Measurements from ENCODE around the gene USP19. TPM values are rescaled to one million over a fixed set of nuclear protein-coding genes. Genes with fewer than 3 reads are reported as not detected.

Gene USP19, protein sequence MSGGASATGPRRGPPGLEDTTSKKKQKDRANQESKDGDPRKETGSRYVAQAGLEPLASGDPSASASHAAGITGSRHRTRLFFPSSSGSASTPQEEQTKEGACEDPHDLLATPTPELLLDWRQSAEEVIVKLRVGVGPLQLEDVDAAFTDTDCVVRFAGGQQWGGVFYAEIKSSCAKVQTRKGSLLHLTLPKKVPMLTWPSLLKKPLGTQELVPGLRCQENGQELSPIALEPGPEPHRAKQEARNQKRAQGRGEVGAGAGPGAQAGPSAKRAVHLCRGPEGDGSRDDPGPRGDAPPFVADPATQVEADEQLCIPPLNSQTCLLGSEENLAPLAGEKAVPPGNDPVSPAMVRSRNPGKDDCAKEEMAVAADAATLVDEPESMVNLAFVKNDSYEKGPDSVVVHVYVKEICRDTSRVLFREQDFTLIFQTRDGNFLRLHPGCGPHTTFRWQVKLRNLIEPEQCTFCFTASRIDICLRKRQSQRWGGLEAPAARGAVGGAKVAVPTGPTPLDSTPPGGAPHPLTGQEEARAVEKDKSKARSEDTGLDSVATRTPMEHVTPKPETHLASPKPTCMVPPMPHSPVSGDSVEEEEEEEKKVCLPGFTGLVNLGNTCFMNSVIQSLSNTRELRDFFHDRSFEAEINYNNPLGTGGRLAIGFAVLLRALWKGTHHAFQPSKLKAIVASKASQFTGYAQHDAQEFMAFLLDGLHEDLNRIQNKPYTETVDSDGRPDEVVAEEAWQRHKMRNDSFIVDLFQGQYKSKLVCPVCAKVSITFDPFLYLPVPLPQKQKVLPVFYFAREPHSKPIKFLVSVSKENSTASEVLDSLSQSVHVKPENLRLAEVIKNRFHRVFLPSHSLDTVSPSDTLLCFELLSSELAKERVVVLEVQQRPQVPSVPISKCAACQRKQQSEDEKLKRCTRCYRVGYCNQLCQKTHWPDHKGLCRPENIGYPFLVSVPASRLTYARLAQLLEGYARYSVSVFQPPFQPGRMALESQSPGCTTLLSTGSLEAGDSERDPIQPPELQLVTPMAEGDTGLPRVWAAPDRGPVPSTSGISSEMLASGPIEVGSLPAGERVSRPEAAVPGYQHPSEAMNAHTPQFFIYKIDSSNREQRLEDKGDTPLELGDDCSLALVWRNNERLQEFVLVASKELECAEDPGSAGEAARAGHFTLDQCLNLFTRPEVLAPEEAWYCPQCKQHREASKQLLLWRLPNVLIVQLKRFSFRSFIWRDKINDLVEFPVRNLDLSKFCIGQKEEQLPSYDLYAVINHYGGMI (N-terminal part only)
- 72.1 TPM in 2 replicates for total RNA-seq (2021)
- percentile 62 among the genes with signal in this experiment for Bru-seq, nascent RNA
- BruChase-seq, experiment 1, labeled RNA remaining after a 2-hour chase: percentile 77 among the genes with signal in this experiment
- BruChase-seq, experiment 2, labeled RNA remaining after a 6-hour chase: percentile 88 among the genes with signal in this experiment
- long read RNA-seq, full-length matches to known transcripts: 8 of 61 reads
- long read RNA-seq, partial matches to known transcripts: 10 of 61 reads
- long read RNA-seq, other reads (novel, unspliced or antisense): 43 of 61 reads

DNA sequence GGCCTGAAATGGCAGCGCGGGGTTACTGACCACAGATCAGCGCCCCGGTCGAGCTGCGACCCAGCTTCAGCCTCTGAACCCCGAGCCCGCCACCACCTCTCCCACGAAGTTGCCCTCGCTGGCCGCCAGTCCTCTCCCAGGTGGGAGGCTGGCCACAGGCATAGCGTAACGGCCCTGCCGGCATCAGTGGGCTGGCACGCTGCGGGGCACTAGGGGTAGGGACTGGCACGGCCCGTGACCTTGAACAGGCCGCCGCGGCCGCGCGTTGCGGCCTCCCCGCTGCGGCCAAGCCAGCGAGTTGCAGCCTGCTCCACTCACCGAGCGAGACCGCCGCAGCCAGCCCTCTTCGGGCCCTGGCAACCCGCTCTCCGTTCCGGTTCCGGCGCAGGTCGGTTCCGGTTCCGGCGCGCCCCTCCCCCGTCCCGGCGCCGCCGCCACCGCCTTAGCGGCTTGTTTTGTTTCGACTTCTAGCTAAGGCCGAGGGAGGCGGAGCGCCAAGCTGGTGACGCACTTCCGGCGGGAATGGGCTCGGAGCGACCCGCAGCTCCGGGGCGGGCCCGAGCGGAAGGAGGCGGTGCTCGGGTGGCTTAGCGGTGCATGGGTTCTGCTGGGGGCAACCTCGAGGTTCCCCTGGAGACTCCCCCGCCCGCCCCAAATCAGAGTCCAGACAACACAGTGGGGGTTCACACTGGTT is at the start of gene USP19:
Gene USP19 (minus strand): TSS at position 386 of the 694 bp plus-strand sequence. CDS start 1,678 bp downstream, outside the sequence.
- no peaks in the 10 kb centered on the region for H3K9me2 ChIP-seq (ENCODE audit: insufficient read depth)
- peak within 1 kb of the TSS; percentile 99 for H3K4me2 ChIP-seq
- DNase-seq: peak; percentile 76 to 88
- no peaks in the 10 kb centered on the region for H3K9me3 ChIP-seq (ENCODE audit: insufficient read depth, low read depth)
- TF ChIP-seq, protein P1, sequence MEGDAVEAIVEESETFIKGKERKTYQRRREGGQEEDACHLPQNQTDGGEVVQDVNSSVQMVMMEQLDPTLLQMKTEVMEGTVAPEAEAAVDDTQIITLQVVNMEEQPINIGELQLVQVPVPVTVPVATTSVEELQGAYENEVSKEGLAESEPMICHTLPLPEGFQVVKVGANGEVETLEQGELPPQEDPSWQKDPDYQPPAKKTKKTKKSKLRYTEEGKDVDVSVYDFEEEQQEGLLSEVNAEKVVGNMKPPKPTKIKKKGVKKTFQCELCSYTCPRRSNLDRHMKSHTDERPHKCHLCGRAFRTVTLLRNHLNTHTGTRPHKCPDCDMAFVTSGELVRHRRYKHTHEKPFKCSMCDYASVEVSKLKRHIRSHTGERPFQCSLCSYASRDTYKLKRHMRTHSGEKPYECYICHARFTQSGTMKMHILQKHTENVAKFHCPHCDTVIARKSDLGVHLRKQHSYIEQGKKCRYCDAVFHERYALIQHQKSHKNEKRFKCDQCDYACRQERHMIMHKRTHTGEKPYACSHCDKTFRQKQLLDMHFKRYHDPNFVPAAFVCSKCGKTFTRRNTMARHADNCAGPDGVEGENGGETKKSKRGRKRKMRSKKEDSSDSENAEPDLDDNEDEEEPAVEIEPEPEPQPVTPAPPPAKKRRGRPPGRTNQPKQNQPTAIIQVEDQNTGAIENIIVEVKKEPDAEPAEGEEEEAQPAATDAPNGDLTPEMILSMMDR (conservative IDR thresholded peaks at IDR 0.05): no peak
- no peak for TF ChIP-seq EZH2 (IDR thresholded peaks at IDR 0.05; ENCODE audit: low read depth)
- no peaks in the 10 kb centered on the region for H3K27me3 ChIP-seq (ENCODE audit: insufficient read depth, low read depth)
- ChIA-PET CTCF (interaction anchor here (0.6 to 0.9 kb wide), 2 partner anchors 26 to 436 kb away, joined by 3 to 4 read pairs; partner anchors contain the start of gene QRICH1), POLR2A (ENCODE audit: unreplicated experiment) (interaction anchor here (0.5 to 0.9 kb wide), 11 partner anchors 10 to 1266 kb away, joined by 3 to 6 read pairs (median 3); partner anchors contain the start of genes IMPDH2 and LAMB2)
- peaks cover 26% of the 10 kb centered on the region for H3K79me2 ChIP-seq (ENCODE audit: low read depth)
- no TSS peak for BruUV-seq (replicated peaks)
- peaks cover 10% of the 10 kb centered on the region for H3K4me1 ChIP-seq (replicated peaks; ENCODE audit: insufficient read depth)
- H3F3A ChIP-seq (ENCODE audit: insufficient read depth, low read depth): peaks cover 29% of the 10 kb centered on the region
- H3K36me3 ChIP-seq (ENCODE audit: low read depth): peaks cover 11% of the 10 kb centered on the region; the same call in 1 of the 2 replicates
- H2AFZ ChIP-seq: peak within 1 kb of the TSS; percentile 77
- H3K4me3 ChIP-seq: peak within 1 kb of the TSS; percentile 69
- H3K27ac ChIP-seq: peak within 1 kb of the TSS; percentile 76
- H4K20me1 ChIP-seq (ENCODE audit: insufficient read depth): no peaks in the 10 kb centered on the region
- intact Hi-C loops (cut with micrococcal nuclease; ENCODE audit: unreplicated experiment): loop anchor here (1.0 kb wide), 1 partner anchor 12 kb away; no protein-coding TSS in a partner anchor

DNA sequence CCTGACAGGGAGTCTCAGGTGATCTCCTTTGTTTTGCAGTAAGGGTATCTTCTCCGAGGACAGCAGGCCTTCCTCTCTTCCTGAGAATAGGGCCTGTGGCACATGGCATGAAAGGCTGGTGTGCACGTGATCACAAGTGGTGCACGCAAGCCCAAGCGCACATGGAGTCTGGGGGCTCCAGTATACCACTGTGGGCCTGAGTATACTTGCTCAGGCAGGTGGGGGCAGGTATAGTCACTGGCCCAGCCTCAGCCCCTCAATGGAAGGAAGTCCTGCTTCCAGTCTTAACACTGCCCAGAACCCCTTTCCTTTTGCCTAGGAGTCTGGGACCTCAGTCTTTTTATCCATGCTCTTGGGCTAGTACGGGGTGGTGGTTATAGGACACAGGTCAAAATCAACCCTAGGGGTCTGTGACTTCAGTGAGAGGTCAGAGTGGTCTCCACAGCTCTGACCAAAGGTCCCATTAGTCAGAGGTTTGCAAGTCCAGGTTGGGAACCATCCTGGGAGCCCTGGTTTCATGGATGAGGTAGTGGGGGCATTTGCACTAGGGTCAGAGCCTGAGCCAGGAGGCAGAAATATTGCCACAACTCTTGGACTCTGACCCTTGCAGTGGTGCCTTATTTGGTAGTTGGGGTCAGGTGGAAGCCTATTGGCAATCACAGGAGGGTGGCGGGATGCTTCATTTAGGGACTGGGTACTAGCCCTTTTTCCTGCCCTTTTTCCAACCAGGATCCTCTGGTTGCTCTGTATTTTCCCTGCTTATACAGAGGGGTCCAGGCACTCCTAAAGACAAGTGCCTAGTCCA is 46.3 kb upstream of the USP19 start:
- Histone ChIP-seq H3K9me2 (ENCODE audit: insufficient read depth) (no peaks in the 10 kb centered on the region), H3K36me3 (ENCODE audit: low read depth) (peaks cover 8% of the 10 kb centered on the region; the same call in 1 of the 2 replicates), H3K79me2 (ENCODE audit: low read depth) (peaks cover 24% of the 10 kb centered on the region), H4K20me1 (ENCODE audit: insufficient read depth) (no peaks in the 10 kb centered on the region), H3K9me3 (ENCODE audit: insufficient read depth, low read depth) (no peaks in the 10 kb centered on the region), H3K4me1 (replicated peaks; ENCODE audit: insufficient read depth) (peaks cover 13% of the 10 kb centered on the region; the same call in 1 of the 2 replicates), H3K4me3 (peak overlapping the region; percentile 90), H2AFZ (peak overlapping the region; percentile 93), H3K27me3 (ENCODE audit: insufficient read depth, low read depth) (no peaks in the 10 kb centered on the region), H3K27ac (peak overlapping the region; percentile 42; the same call in 1 of the 2 replicates), H3F3A (ENCODE audit: insufficient read depth, low read depth) (no peaks in the 10 kb centered on the region), H3K4me2 (peak overlapping the region; percentile 78)
- no peak for DNase-seq
- intact Hi-C loops (cut with micrococcal nuclease; ENCODE audit: unreplicated experiment): no loop called here
- TSS peak; percentile 65 for BruUV-seq (replicated peaks)
- ChIA-PET CTCF (no interaction called here), POLR2A (ENCODE audit: unreplicated experiment) (no interaction called here)
- TF ChIP-seq EZH2 (IDR thresholded peaks at IDR 0.05; ENCODE audit: low read depth): no peak
- TF ChIP-seq, protein P1 (conservative IDR thresholded peaks at IDR 0.05): no peak
